A673 (cell line): ENCODE results near the gene CASQ1. TPM values are rescaled to one million over a fixed set of nuclear protein-coding genes. Genes with fewer than 3 reads are reported as not detected.

Source experiments
- BruUV-seq: library from RNA; stranded (reverse); fragments of 400-500 nt; replicated peaks from 2 replicates; lab custom pipeline; 2021; lab: Mats Ljungman, UMichigan
- CTCF ChIA-PET: fragments of 300-600 bp; sonication (Branson Sonifier 250); formaldehyde crosslinking; loops from one replicate; lab custom pipeline; 2022; ENCODE audit warnings: antibody characterized with exemption; lab: Charles Lee
- POLR2A ChIA-PET: fragments of 300-600 bp; sonication (Branson Sonifier 250); formaldehyde crosslinking; loops from one replicate; lab custom pipeline; 2022; ENCODE audit warnings: antibody characterized with exemption; ENCODE audit not compliant: low non-redundant PET; lab: Charles Lee
- DNase-seq: peaks from one replicate; pipeline ENCODE4 v3.0.0-alpha.2; 2015; ENCODE audit warnings: low spot score
- H3K27ac ChIP-seq: fragments of 200-600 bp; sonication (generic); 2 replicates; pipeline ENCODE4 v1.5.1; 2016; ENCODE audit warnings: mixed run types, low read depth, mild to moderate bottlenecking, mixed read lengths, antibody characterized with exemption, low read length; ENCODE audit not compliant: poor library complexity, severe bottlenecking
- H3K27me3 ChIP-seq: fragments of 200-600 bp; sonication (generic); replicated peaks from 2 replicates; pipeline ENCODE4 v1.6.1; 2017; ENCODE audit warnings: mixed run types, low read depth, mild to moderate bottlenecking, mixed read lengths, antibody characterized with exemption, low read length; ENCODE audit not compliant: insufficient read depth, poor library complexity
- H3K36me3 ChIP-seq: fragments of 200-600 bp; sonication (generic); 2 replicates; pipeline ENCODE4 v1.6.1; 2016; ENCODE audit warnings: mixed run types, mild to moderate bottlenecking, mixed read lengths, antibody characterized with exemption, low read length; ENCODE audit not compliant: insufficient read depth, poor library complexity, severe bottlenecking
- H3K4me1 ChIP-seq: fragments of 200-600 bp; sonication (generic); 2 replicates; pipeline ENCODE4 v1.6.1; 2017; ENCODE audit warnings: mixed run types, mild to moderate bottlenecking, mixed read lengths, antibody characterized with exemption, low read length; ENCODE audit not compliant: insufficient read depth, poor library complexity, severe bottlenecking
- H3K4me3 ChIP-seq: fragments of 200-600 bp; sonication (generic); 2 replicates; pipeline ENCODE4 v1.5.1; 2016; ENCODE audit warnings: low read depth, mixed run types, mild to moderate bottlenecking, mixed read lengths, low read length; ENCODE audit not compliant: poor library complexity, severe bottlenecking
- H3K9me3 ChIP-seq: fragments of 200-600 bp; sonication (generic); 2 replicates; pipeline ENCODE4 v1.6.1; 2016; ENCODE audit warnings: mixed run types, low read depth, mild to moderate bottlenecking, mixed read lengths, antibody characterized with exemption, low read length; ENCODE audit not compliant: poor library complexity, severe bottlenecking
- EZH2 ChIP-seq: fragments of 200-600 bp; sonication (generic); IDR thresholded peaks from 2 replicates; pipeline ENCODE4 v1.6.1; 2017; ENCODE audit warnings: borderline replicate concordance, low read depth, mild to moderate bottlenecking, mixed read lengths, antibody characterized with exemption, low read length; ENCODE audit not compliant: poor library complexity, severe bottlenecking
- intact Hi-C: fragments of 100-400 bp; cut with micrococcal nuclease; formaldehyde crosslinking; loops from one replicate; pipeline ENCODE4 v1.10.0; 2022; ENCODE audit not compliant: unreplicated experiment
- total RNA-seq: library from RNA; stranded (reverse); gene quantifications from 2 replicates; pipeline ENCODE4 v1.2.3, GENCODE V29; 2021
- TF ChIP-seq, protein P1 (sequence below): fragments of 300-800, 200-600 bp; sonication (generic); conservative IDR thresholded peaks from 2 replicates; pipeline ENCODE4 v1.5.1; 2017; ENCODE audit warnings: low read depth, mild to moderate bottlenecking, antibody characterized with exemption, low read length, moderate library complexity, mixed read lengths

CASQ1 gene
- total RNA-seq, 1 experiment from 2014 or later: not detected

DNA sequence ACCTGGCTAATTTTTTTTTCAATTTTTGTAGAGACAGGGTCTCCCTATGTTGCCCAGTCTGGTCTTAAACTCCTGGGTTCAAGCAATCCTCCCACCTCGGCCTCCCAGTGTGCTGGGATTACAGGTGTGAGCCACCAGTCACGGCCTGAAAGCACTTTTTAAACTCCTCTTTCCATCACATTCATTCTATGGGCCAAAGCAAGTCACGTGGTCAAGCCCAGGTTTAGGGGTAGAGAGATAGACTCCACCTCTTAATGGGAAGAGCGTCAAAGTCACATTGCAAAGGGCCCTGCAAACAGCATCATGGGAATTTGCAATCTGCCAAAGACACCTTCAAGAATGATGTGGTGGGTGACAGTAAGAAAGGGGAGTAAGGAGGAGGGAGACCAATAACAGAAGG lies 31.8 kb upstream of the CASQ1 start:
- BruUV-seq: no TSS peak
- no peak overlapping the region for H3K4me3 ChIP-seq
- no peaks in the 10 kb centered on the region for H3K36me3 ChIP-seq
- DNase-seq: no peak
- H3K9me3 ChIP-seq: no peaks in the 10 kb centered on the region
- H3K27ac ChIP-seq: no peak overlapping the region
- CTCF ChIA-PET: no interaction called here
- POLR2A ChIA-PET: no interaction called here
- TF ChIP-seq, protein P1, sequence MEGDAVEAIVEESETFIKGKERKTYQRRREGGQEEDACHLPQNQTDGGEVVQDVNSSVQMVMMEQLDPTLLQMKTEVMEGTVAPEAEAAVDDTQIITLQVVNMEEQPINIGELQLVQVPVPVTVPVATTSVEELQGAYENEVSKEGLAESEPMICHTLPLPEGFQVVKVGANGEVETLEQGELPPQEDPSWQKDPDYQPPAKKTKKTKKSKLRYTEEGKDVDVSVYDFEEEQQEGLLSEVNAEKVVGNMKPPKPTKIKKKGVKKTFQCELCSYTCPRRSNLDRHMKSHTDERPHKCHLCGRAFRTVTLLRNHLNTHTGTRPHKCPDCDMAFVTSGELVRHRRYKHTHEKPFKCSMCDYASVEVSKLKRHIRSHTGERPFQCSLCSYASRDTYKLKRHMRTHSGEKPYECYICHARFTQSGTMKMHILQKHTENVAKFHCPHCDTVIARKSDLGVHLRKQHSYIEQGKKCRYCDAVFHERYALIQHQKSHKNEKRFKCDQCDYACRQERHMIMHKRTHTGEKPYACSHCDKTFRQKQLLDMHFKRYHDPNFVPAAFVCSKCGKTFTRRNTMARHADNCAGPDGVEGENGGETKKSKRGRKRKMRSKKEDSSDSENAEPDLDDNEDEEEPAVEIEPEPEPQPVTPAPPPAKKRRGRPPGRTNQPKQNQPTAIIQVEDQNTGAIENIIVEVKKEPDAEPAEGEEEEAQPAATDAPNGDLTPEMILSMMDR: no peak
- intact Hi-C loops: no loop called here
- H3K4me1 ChIP-seq: no peaks in the 10 kb centered on the region
- H3K27me3 ChIP-seq: no peaks in the 10 kb centered on the region

DNA sequence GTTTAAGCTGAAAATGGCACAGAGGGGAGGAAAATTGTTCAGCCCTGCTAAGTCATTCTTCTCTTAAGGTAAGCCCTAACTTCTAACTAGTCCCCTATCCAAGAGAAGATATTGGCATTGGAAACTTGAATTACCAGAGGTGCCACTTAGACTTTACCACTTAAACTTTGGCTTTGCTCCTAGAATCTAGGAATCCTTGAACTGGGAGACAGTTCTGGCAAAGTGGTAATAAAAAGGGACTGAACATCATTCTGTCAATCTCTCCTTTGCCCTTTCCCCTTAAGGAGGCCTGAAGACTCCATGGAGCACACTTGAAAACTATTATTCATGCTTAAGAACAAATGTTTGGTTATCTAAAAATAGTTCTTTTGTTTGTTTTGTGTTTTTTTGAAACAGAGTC lies 30.5 kb upstream of the CASQ1 start:
- ChIA-PET POLR2A (no interaction called here), CTCF (no interaction called here)
- no peak for DNase-seq
- no peaks in the 10 kb centered on the region for H3K9me3 ChIP-seq
- H3K4me1 ChIP-seq: no peaks in the 10 kb centered on the region
- H3K36me3 ChIP-seq: no peaks in the 10 kb centered on the region
- intact Hi-C loops: no loop called here
- no peaks in the 10 kb centered on the region for H3K27me3 ChIP-seq
- BruUV-seq: no TSS peak
- H3K4me3 ChIP-seq: no peak overlapping the region
- no peak for TF ChIP-seq EZH2
- no peak overlapping the region for H3K27ac ChIP-seq

DNA sequence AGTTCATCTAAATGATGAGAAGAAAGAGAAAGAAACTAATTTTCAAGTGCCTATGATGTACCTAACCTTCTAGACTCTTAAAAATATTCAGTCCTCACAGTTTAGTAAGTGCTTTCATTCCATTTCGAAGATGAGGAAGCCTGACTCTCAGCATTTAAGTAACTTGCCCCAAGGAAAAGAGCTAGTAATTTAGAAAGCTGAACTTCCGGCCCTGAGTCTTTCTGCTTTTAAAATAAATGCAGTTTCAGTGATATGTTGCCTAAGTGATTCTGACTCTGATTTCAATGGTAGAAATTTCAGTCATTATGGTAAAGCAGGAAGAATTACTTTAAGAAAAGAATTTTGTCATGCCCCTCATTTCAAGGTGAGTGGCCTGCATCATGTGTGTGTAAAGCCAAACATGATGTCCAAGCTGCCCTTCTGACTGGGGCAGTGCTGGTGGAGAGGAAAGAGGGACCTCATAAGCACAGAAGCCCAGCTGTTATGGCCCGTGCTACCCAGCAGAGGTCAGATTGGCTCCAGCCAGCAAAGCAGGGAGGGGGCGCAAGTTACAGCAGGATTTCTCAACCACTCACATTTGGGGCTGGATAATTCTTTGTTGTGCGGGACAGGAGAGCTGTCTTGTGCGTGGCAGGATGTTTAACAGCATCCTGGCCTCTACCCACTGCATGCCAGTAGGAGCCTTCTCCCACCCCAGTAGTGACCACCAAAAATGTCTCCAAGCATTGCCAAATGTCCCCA lies 28.2 kb upstream of the CASQ1 start:
- TF ChIP-seq, protein P1: no peak
- no peak for TF ChIP-seq EZH2
- Histone ChIP-seq H3K27me3 (no peaks in the 10 kb centered on the region), H3K4me3 (no peak overlapping the region), H3K27ac (no peak overlapping the region), H3K4me1 (no peaks in the 10 kb centered on the region), H3K9me3 (no peaks in the 10 kb centered on the region), H3K36me3 (no peaks in the 10 kb centered on the region)
- DNase-seq: no peak
- intact Hi-C loops: no loop called here
- CTCF ChIA-PET: no interaction called here
- BruUV-seq: no TSS peak
- POLR2A ChIA-PET: no interaction called here

DNA sequence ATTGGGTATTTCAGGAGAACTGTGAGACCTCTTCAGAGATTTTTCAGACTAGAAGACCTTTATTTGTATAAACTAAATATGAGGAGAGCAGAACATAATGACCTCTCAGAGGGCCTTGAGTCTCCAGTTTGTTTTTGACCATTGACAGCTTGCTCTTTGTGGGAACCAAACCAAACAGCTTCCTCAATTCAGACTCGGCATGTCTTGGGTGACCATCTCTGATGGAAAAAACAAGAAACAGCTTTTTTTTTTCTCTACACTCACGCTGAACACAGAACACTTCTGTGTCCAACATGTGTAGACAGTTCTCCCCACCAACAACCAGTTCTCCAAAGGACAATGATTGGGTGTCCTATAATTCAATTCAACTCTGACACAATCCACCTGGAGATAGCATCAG lies 27.4 kb upstream of the CASQ1 start:
- no peaks in the 10 kb centered on the region for H3K4me1 ChIP-seq
- H3K9me3 ChIP-seq: no peaks in the 10 kb centered on the region
- H3K36me3 ChIP-seq: no peaks in the 10 kb centered on the region
- ChIA-PET POLR2A (no interaction called here), CTCF (no interaction called here)
- no peak for TF ChIP-seq EZH2
- TF ChIP-seq, protein P1: no peak
- no peak overlapping the region for H3K4me3 ChIP-seq
- no peak overlapping the region for H3K27ac ChIP-seq
- DNase-seq: no peak
- BruUV-seq: no TSS peak
- H3K27me3 ChIP-seq: no peaks in the 10 kb centered on the region
- intact Hi-C loops: no loop called here
